BLaER1 treated with 17β-estradiol and CSF1 and Interleukin-3, amounts not matched to agents 10 nM and 100 nM (cell line): ENCODE results near the gene USP24.
A peak's percentile ranks its signal among the peaks of the same experiment; 100 is the strongest.
"Not testable (repeated sequence)": the region's sequence is repeated elsewhere in the genome, so short reads cannot be mapped to it uniquely, and the experiment has no call there.

Experiments used
- H3K27ac ChIP-seq, 11 experiments: shearing (Covaris generic); formaldehyde crosslinking; 2 replicates each; pipeline ENCODE4 v1.8.1; 2022
- H3K27me3 ChIP-seq, 11 experiments: shearing (Covaris generic); formaldehyde crosslinking; 2 replicates each; pipeline ENCODE4 v1.8.1; 2022
- H3K36me3 ChIP-seq, 11 experiments: shearing (Covaris generic); formaldehyde crosslinking; 2 replicates each; pipeline ENCODE4 v1.8.1; 2022
- H3K4me1 ChIP-seq, 10 experiments: shearing (Covaris generic); formaldehyde crosslinking; 2 replicates each; pipeline ENCODE4 v1.8.1; 2022
- H3K4me2 ChIP-seq, 11 experiments: shearing (Covaris generic); formaldehyde crosslinking; 2 replicates each; pipeline ENCODE4 v1.8.1; 2022
- H3K4me3 ChIP-seq, 10 experiments: shearing (Covaris generic); formaldehyde crosslinking; 2 replicates each; pipeline ENCODE4 v1.8.1; 2022
- H3K9ac ChIP-seq, 11 experiments: shearing (Covaris generic); formaldehyde crosslinking; 2 replicates each; pipeline ENCODE4 v1.8.1; 2022
- H3K9me3 ChIP-seq, 11 experiments: shearing (Covaris generic); formaldehyde crosslinking; replicated peaks in 1 of 11; 2 replicates each; pipeline ENCODE4 v1.8.1; 2022
- H4K20me1 ChIP-seq, 11 experiments: shearing (Covaris generic); formaldehyde crosslinking; 2 replicates each; pipeline ENCODE4 v1.8.1; 2022
- Cebpa-rat ChIP-seq, 11 experiments: shearing (Covaris generic); IDR thresholded peaks; 2 replicates each; pipeline ENCODE4 v1.8.1; 2022

USP24 gene

DNA sequence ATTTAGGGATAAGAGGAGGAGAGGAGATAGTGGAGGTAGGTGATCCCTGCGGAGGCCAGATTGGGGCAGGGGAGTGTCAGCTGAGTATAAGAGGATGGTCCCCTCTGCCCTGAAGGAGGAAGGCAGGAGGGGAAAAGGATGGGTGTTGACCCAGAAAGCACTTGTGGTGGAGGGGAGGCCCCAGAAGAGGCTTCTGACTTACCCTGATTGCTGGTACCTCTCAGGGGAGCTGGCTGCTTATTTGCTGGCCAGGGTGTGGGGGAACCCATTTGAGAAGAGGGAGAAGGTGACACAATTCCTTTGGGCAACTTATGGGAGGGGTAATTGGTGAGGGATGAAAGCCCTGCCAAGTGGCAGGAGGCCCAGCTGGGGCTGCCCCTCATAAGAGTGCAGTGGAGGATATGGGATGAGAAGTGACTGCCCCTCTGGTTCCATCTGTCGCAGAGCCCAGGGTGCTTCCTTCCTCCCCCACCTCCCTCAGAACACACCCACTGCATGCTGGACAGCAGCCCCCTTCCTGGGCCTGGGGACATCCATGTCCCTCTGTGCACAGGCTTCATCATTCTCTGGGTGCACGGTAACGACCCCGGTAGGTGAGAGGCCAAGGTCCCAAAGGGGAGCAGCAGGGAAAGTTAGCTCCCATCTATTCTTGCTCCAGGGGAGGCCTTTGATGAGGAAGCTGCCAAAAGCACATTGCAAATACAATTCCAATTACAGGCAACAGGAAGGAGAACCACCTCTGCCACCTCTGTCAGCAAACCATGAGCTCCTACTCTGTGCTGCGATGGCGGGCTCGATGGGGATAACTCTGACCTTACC is 177.2 kb downstream of the USP24 start:
- Histone ChIP-seq H3K4me1 (peaks cover 0 to 11% (median 1%) of the 10 kb centered on the region in 10 experiments; a peak in 7 of 20 replicates), H3K36me3 (no peaks in the 10 kb centered on the region), H3K27me3 (peaks cover 0 to 14% (median 0%) of the 10 kb centered on the region in 11 experiments; a peak in 4 of 22 replicates), H3K27ac (no peak overlapping the region), H3K9ac (no peak overlapping the region), H4K20me1 (no peaks in the 10 kb centered on the region; a peak in 1 of 22 replicates), H3K4me3 (no peak overlapping the region), H3K4me2 (no peak overlapping the region), H3K9me3 (peaks cover 0 to 4% (median 0%) of the 10 kb centered on the region in 11 experiments; a peak in 1 of 22 replicates)
- no peak for TF ChIP-seq Cebpa-rat (IDR thresholded peaks at IDR 0.05)

DNA sequence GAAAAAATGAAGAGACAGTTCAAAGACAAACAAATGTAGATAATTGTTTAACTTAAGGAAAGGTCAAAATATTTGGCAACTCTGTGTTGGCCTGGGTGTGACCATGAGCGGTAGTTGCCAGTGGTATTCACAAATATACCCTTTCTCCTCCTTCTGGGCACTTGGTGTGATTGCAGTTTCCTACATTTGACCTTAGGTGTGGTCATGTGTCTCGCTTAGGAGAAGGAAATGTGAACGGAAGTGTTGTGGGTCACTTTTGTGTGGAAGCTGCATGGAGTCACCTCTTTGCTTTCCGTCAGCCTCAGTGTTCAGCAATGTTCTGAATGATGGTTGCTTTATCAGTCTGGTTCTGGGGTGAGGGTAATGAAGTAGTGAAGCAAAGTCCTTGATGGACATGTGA is 179.3 kb downstream of the USP24 start:
- Histone ChIP-seq H3K27ac (no peak overlapping the region), H4K20me1 (no peaks in the 10 kb centered on the region; a peak in 1 of 22 replicates), H3K4me1 (peaks cover 0 to 4% (median 1%) of the 10 kb centered on the region in 10 experiments; a peak in 7 of 20 replicates), H3K36me3 (no peaks in the 10 kb centered on the region), H3K27me3 (peaks cover 0 to 14% (median 0%) of the 10 kb centered on the region in 11 experiments; a peak in 4 of 22 replicates), H3K4me2 (no peak overlapping the region), H3K9me3 (peaks cover 0 to 8% (median 0%) of the 10 kb centered on the region in 11 experiments; a peak in 1 of 22 replicates), H3K4me3 (no peak overlapping the region), H3K9ac (no peak overlapping the region)
- TF ChIP-seq Cebpa-rat (IDR thresholded peaks at IDR 0.05), result no peak

DNA sequence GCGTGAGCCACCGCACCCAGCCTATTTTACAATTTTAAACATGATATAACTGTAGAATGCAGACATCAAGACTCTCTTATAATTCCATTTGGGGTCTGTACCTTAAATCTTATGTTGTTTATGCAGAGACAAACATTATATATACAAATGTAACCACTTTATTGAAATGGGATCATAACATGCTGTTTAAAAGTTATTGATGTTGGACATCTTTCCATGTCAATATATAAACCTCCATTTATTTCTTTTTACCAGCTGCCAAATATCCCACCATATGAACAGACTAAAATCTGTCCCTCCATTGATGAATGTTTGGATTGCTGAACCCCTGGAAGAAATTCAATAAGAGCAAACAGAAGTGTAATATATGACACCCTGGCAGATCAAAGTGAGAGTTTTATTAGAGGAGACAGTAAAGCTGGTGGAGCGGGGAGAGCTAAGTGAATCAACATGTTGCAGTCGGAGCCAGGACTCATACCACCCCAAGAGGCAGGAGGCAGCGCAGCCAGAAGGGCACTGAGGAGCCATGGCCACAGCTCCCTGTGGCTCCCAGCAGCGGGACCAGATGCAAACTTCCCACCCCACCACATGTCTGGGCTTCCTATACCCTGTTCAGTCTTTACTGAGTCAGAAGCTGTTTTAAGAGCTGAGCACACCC is 180.6 kb downstream of the USP24 start:
- no peaks in the 10 kb centered on the region; a peak in 1 of 22 replicates for H4K20me1 ChIP-seq
- H3K4me1 ChIP-seq, result 0 out of 20 replicates have a peak, but pooled peaks cover 0 to 3% (median 0%) of the 10 kb centered on the region in 10 experiments
- no peaks in the 10 kb centered on the region for H3K36me3 ChIP-seq
- no peak overlapping the region for H3K27ac ChIP-seq
- no peak overlapping the region for H3K9ac ChIP-seq
- H3K4me3 ChIP-seq, result no peak overlapping the region
- TF ChIP-seq Cebpa-rat (IDR thresholded peaks at IDR 0.05), result no peak
- peaks cover 0 to 6% (median 0%) of the 10 kb centered on the region in 11 experiments; a peak in 2 of 22 replicates for H3K27me3 ChIP-seq
- peaks cover 0 to 8% (median 0%) of the 10 kb centered on the region in 11 experiments; a peak in 1 of 22 replicates for H3K9me3 ChIP-seq
- H3K4me2 ChIP-seq, result no peak overlapping the region

DNA sequence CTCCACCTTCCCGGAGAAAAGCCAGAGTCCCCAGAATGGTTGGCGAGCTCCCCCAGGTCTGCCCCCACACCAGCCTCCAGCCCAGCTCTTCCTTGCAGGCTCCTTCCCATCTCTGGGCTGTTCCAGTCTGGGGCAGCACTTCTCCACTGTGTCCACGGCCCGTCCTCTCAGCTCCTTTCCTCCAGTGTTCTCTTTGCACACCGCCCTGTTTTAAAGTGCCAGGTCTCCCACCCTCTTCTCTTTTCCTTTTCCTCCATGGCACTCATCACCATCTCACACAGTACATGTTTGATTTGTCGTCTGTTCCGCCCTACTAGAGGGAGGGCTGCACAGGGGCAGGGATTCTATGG is 181.9 kb downstream of the USP24 start:
- H3K4me1 ChIP-seq, result 0 out of 20 replicates have a peak, but pooled peaks cover 0 to 3% (median 0%) of the 10 kb centered on the region in 10 experiments
- H4K20me1 ChIP-seq, result no peaks in the 10 kb centered on the region; a peak in 1 of 22 replicates
- H3K27ac ChIP-seq, result no peak overlapping the region
- no peaks in the 10 kb centered on the region for H3K36me3 ChIP-seq
- no peak overlapping the region for H3K9ac ChIP-seq
- H3K9me3 ChIP-seq, result peaks cover 0 to 8% (median 0%) of the 10 kb centered on the region in 11 experiments; a peak in 1 of 22 replicates
- H3K4me3 ChIP-seq, result no peak overlapping the region
- no peaks in the 10 kb centered on the region for H3K27me3 ChIP-seq
- no peak for TF ChIP-seq Cebpa-rat (IDR thresholded peaks at IDR 0.05)
- no peak overlapping the region for H3K4me2 ChIP-seq

DNA sequence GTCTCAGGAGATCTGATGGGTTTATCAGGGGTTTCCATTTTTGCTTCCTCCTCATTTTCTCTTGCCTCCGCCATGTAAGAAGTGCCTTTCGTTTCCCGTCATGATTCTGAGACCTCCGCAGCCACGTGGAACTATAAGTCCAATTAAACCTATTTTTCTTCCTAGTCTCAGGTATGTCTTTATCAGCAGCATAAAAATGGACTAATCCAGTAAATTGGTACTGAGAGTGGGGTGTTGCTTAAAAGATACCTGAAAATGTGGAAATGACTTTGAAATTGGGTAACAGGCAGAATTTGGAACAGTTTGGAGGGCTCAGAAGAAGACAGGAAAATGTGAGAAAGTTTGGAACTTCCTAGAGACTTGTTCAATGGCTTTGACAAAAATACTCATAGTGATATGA is 184.1 kb downstream of the USP24 start:
- H3K4me3 ChIP-seq, H3K36me3 ChIP-seq, H3K9me3 ChIP-seq, H3K27ac ChIP-seq, H3K9ac ChIP-seq, H3K27me3 ChIP-seq, H3K4me2 ChIP-seq, H3K4me1 ChIP-seq, H4K20me1 ChIP-seq: not testable (repeated sequence)

DNA sequence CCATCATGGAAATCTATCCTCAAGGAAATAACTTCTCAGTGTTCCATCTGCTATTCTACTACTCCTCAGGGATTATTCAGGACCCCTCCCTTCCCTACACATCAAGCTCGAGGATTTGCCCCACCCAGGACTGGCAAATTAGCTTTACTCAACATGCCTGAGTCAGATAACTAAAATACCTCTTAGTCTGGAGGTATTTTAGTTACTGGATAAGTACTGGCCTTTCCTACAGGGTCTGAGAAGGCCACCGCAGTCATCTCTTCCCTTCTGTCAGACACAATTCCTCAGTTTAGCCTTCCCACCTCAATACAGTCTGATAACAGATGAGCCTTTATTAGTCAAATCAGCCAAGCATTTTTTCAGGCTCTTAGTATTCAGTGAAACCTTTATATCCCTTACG is 188.5 kb downstream of the USP24 start:
- H3K9ac ChIP-seq, H3K27me3 ChIP-seq, H3K9me3 ChIP-seq, H4K20me1 ChIP-seq, H3K27ac ChIP-seq, H3K4me3 ChIP-seq, H3K4me1 ChIP-seq, H3K36me3 ChIP-seq, H3K4me2 ChIP-seq: not testable (repeated sequence)

DNA sequence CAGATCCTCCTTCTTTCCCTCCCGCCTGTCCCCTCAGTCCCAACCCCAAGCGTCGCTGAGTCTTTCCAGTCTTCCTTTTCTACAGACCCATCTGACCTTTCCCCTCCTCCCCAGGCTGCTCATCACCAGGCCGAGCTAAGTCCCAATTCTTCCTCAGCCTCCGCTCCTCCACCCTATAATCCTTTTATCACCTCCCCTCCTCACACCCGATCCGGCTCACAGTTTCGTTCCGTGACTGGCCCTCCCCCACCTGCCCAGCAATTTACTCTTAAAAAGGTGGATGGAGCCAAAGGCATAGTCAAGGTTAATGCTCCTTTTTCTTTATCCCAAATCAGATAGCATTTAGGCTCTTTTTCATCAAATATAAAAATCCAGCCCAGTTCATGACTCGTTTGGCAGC is 191.0 kb downstream of the USP24 start:
- not testable (repeated sequence) for H3K27ac ChIP-seq, H3K4me3 ChIP-seq, H3K36me3 ChIP-seq, H3K9me3 ChIP-seq, H4K20me1 ChIP-seq, H3K9ac ChIP-seq, H3K4me1 ChIP-seq, H3K27me3 ChIP-seq, H3K4me2 ChIP-seq

DNA sequence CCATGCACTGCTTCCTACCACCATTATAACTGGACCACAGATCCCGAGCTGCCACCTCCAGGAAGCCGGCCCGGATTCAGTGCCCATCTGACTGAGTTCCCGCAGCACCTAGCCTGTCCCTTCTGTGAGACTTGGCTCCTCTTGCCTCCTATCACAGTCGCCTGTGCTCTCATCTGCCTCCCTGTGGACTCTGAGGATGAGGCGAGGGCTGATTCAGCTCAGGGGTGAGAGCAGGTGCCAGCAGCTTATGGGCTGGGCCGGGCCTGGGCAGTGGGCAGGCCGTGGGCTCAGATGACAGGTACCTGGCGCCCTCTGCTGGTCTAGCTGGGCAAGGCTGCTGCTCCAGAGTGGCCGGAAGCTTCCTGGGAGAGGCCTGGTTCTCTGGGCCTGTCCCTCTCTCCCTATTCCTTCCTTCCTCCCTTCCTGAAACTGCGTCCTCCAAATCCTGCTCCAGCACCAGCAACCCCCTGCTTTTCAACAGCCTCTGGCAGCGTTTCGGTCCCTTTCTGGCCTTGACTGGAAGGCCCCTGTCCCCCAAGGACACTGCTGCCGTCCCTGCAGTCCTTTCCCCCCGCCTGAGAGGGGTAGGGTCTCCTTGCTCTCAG is 193.1 kb downstream of the USP24 start:
- Histone ChIP-seq H3K36me3 (no peaks in the 10 kb centered on the region), H3K9me3 (no peaks in the 10 kb centered on the region), H3K4me3 (no peak overlapping the region), H3K27me3 (no peaks in the 10 kb centered on the region), H3K4me1 (no peaks in the 10 kb centered on the region), H3K4me2 (no peak overlapping the region), H3K9ac (0 out of 22 replicates have a peak overlapping the region, but pooled peaks of 2 of the 11 experiments have one; percentile 23 to 38), H4K20me1 (no peaks in the 10 kb centered on the region), H3K27ac (no peak overlapping the region)
- TF ChIP-seq Cebpa-rat (IDR thresholded peaks at IDR 0.05), result no peak

DNA sequence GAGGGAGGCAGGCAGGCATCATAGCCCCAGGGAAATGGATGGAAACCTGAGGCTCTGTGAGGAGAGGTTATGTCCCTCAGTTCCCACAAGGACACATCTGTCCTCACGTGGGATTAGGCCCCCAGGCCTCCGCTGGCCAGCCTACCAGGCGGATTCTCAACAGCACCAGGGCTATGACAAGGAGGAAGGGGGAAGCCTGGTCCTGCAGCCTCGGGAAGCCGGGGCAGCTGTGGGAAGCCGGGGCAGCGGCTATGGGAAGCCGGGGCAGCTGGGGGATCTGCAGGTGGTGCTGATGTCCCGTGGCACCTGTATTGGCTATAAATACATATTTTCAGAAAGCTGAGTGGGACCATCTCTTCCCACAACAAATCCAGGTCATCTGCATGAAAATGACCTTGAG is 196.8 kb downstream of the USP24 start:
- H3K4me2 ChIP-seq, result no peak overlapping the region

More for the DNA sequence above, 196.8 kb downstream of the USP24 start:
- no peak overlapping the region for H3K9ac ChIP-seq
- H3K27ac ChIP-seq, result no peak overlapping the region
- H4K20me1 ChIP-seq, result no peaks in the 10 kb centered on the region
- TF ChIP-seq Cebpa-rat (IDR thresholded peaks at IDR 0.05), result no peak
- H3K4me1 ChIP-seq, result no peaks in the 10 kb centered on the region
- H3K36me3 ChIP-seq, result no peaks in the 10 kb centered on the region
- no peak overlapping the region for H3K4me3 ChIP-seq
- H3K9me3 ChIP-seq, result no peaks in the 10 kb centered on the region
- no peaks in the 10 kb centered on the region for H3K27me3 ChIP-seq
